Measurements from ENCODE around the gene EVL.

- TF ChIP-seq CTCF (conservative IDR thresholded peaks at IDR 0.05; ENCODE audit: low read depth, low read length) (no peak), EZH2 (IDR thresholded peaks at IDR 0.05; ENCODE audit: borderline replicate concordance, low read depth, low read length, poor library complexity, severe bottlenecking) (no peak)
Measured at GRCh38 chr14:100134586-100134985, 69.4 kb downstream of the EVL start.
